ENCODE results near the gene KCNMA1.

DNA sequence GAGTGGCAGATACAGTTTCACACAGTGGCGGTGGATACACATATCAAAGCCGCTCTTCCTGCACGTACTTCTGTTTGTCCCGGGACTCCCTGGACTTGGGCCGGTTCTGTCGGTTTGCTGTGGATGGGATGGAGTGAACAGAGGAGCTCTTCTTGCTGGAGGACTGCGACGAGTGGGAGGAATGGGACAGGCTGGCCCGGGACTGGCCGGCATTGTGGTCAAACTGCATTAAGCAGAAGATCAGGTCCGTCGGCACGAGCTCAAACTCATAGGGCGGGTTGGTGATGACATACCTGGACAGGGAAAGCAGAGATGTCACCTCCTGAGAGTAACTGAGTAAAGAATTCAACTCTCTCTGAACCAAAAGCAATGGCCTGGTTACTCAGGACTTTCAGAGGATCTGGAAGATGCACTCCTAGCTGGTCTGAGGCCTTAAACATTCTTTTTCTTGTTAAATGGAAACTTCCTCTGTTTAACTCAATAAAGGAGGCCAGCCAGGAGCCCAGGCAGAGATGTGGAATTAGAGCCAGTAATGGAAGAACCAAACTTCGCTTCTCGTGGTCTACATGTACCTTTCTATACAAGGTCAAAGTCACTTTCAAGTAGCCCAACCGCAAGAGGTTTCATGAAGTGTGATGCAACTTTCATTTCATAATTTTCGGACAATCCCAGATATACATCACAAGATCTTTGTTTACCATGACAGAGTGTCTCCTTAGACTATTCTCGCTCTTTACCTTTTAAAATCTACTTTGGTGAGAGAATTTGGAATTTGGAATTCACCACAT is 750.2 kb downstream of the KCNMA1 start:
- TF ChIP-seq FIP1L1 (IDR thresholded peaks at IDR 0.05; ENCODE audit: low read depth, low read length, poor library complexity, severe bottlenecking) (no peak), EHMT2 (IDR thresholded peaks at IDR 0.05) (no peak), ZZZ3 (IDR thresholded peaks at IDR 0.05) (no peak), NR3C1 (CRISPR knock-in tag; IDR thresholded peaks at IDR 0.05) (no peak), ZNF311 (CRISPR knock-in tag; IDR thresholded peaks at IDR 0.05) (no peak), PCBP1 (IDR thresholded peaks at IDR 0.05; ENCODE audit: low read depth, low read length, poor library complexity, severe bottlenecking) (no peak), POLR2AphosphoS5 (IDR thresholded peaks at IDR 0.05; ENCODE audit: control insufficient read depth, insufficient read depth, low read depth, low read length) (no peak), POLR2A (conservative IDR thresholded peaks at IDR 0.05) (no peak), TCF7L2 (IDR thresholded peaks at IDR 0.05; ENCODE audit: low read depth, low read length) (no peak)
